Measurements from ENCODE around the gene ZBTB43. TPM values are rescaled to one million over a fixed set of nuclear protein-coding genes. Genes with fewer than 3 reads are reported as not detected.

Gene ZBTB43
- total RNA-seq, 1 experiment from 2014 or later: 15.4 TPM

GRCh38 chr9:126851286-126851880, 46.5 kb downstream of the ZBTB43 start:
- no peaks in the 10 kb centered on the region for H3K9me2 ChIP-seq (ENCODE audit: insufficient read depth)
- ChIA-PET CTCF (no interaction called here), POLR2A (no interaction called here), RAD21 (ENCODE audit: low non-redundant PET in 1 of 2, low total read pairs in 2 of 2, uncharacterized antibody in 2 of 2, unreplicated experiment in 2 of 2) (no interaction called here)
- no peak overlapping the region for H3K27ac ChIP-seq (ENCODE audit: low read depth, low read length)
- DNase-seq (ENCODE audit: low read depth, low spot score): no peak
- no peaks in the 10 kb centered on the region for H3K4me1 ChIP-seq (ENCODE audit: control insufficient read depth in 1 of 2, insufficient read depth in 2 of 2, low read length in 2 of 2)
- TF ChIP-seq ZFX (IDR thresholded peaks at IDR 0.05) (no peak), TCF7L2 (IDR thresholded peaks at IDR 0.05; ENCODE audit: borderline replicate concordance, extremely low read depth, insufficient read depth, insufficient read length) (no peak), ZBTB33 (IDR thresholded peaks at IDR 0.05; ENCODE audit: extremely low read depth, insufficient replicate concordance, low read length) (no peak), SRF (IDR thresholded peaks at IDR 0.05; ENCODE audit: low read depth) (no peak), EZH2phosphoT487 (IDR thresholded peaks at IDR 0.05; ENCODE audit: borderline replicate concordance) (no peak), YY1 (IDR thresholded peaks at IDR 0.05; ENCODE audit: extremely low read depth, insufficient replicate concordance, low read depth, low read length) (no peak), FOSL1 (IDR thresholded peaks at IDR 0.05; ENCODE audit: low read depth) (no peak), POLR2AphosphoS5 (IDR thresholded peaks at IDR 0.05; ENCODE audit: low read depth, low read length) (no peak), POLR2A (IDR thresholded peaks at IDR 0.05; ENCODE audit: borderline replicate concordance, extremely low read depth, insufficient read depth, insufficient read length) (no peak), ZNF274 (IDR thresholded peaks at IDR 0.05; ENCODE audit: low read depth, low read length) (no peak), ELF1 (IDR thresholded peaks at IDR 0.05; ENCODE audit: borderline replicate concordance, low read depth) (no peak), EZH2 (IDR thresholded peaks at IDR 0.05) (no peak), CTCF (IDR thresholded peaks at IDR 0.05 in 2 of 3, conservative IDR thresholded peaks at IDR 0.05 in 1 of 3; ENCODE audit: borderline replicate concordance in 1 of 3, insufficient read depth in 1 of 3, low read depth in 2 of 3, low read length in 2 of 3) (no peak), EGR1 (IDR thresholded peaks at IDR 0.05; ENCODE audit: low read depth) (no peak), CEBPB (IDR thresholded peaks at IDR 0.05; ENCODE audit: low read depth) (no peak), REST (IDR thresholded peaks at IDR 0.05; ENCODE audit: low read depth) (no peak), SIN3A (IDR thresholded peaks at IDR 0.05; ENCODE audit: low read depth) (no peak), CBX3 (IDR thresholded peaks at IDR 0.05; ENCODE audit: low read depth) (no peak), MAX (IDR thresholded peaks at IDR 0.05) (no peak), JUND (IDR thresholded peaks at IDR 0.05) (no peak)
- no peak overlapping the region for H3K4me2 ChIP-seq (ENCODE audit: low read length)
- intact Hi-C loops (cut with micrococcal nuclease): no loop called here
- H3K9me3 ChIP-seq (ENCODE audit: control insufficient read depth in 1 of 2, insufficient read depth in 1 of 2, low read depth in 1 of 2, low read length in 2 of 2): no peaks in the 10 kb centered on the region
- H3K27me3 ChIP-seq (ENCODE audit: insufficient read depth, low read length): peaks cover 13% of the 10 kb centered on the region; the same call in 1 of the 2 replicates
- no peak overlapping the region for H2AFZ ChIP-seq (ENCODE audit: low read depth, low read length, poor library complexity, severe bottlenecking)
- H3K36me3 ChIP-seq (ENCODE audit: control insufficient read depth in 1 of 2, insufficient read depth in 2 of 2, low read length in 2 of 2): no peaks in the 10 kb centered on the region
- H4K20me1 ChIP-seq (ENCODE audit: insufficient read depth): no peaks in the 10 kb centered on the region
- no peak for ATAC-seq
- no peaks in the 10 kb centered on the region for H3K79me2 ChIP-seq (ENCODE audit: insufficient read depth, low read length)
- no peak overlapping the region for H3K4me3 ChIP-seq (replicated peaks in 1 of 2; ENCODE audit: low read depth in 1 of 2, low read length in 2 of 2)
- no TSS peak for BruUV-seq (replicated peaks)
- no peak overlapping the region for H3K9ac ChIP-seq (ENCODE audit: low read length)

Measured in HCT116 (cell line).